Stromal cell of bone marrow (primary cell): ENCODE data around the gene PRKRIP1.
"Not testable (repeated sequence)": the region's sequence is repeated elsewhere in the genome, so short reads cannot be mapped to it uniquely, and the experiment has no call there.

ENCODE experiments used
- DNase-seq: peaks from one replicate; pipeline ENCODE4 v3.0.0-alpha.2; 2012; ENCODE audit warnings: low read depth

The PRKRIP1 gene

GRCh38 chr7:102457352-102457924 is 61.3 kb downstream of the PRKRIP1 start:
- DNase-seq, result no peak

GRCh38 chr7:102459221-102459844 is 63.2 kb downstream of the PRKRIP1 start:
- DNase-seq, result no peak

- no peak for DNase-seq
Measured at GRCh38 chr7:102460467-102460866, 64.3 kb downstream of the PRKRIP1 start.

- no peak for DNase-seq
Measured at GRCh38 chr7:102463841-102464576, 67.8 kb downstream of the PRKRIP1 start.

GRCh38 chr7:102464577-102465280 is 68.6 kb downstream of the PRKRIP1 start, which contains the start of the genes ALKBH4 and LRWD1:
TSS of gene ALKBH4 (minus strand) at chr7:102464863. CDS start at chr7:102464836, 27 bp downstream.
TSS of gene LRWD1 (plus strand) at chr7:102464984. CDS start at chr7:102465081, 97 bp downstream.
- DNase-seq, result peak; percentile 82

GRCh38 chr7:102466097-102466496 is 69.9 kb downstream of the PRKRIP1 start:
- DNase-seq, result no peak

- DNase-seq, result no peak
Measured at GRCh38 chr7:102467581-102468477, 71.7 kb downstream of the PRKRIP1 start.

- no peak for DNase-seq
Measured at GRCh38 chr7:102468478-102469350, 72.6 kb downstream of the PRKRIP1 start.

GRCh38 chr7:102469351-102469971 is 73.3 kb downstream of the PRKRIP1 start:
- no peak for DNase-seq

- no peak for DNase-seq
Measured at GRCh38 chr7:102469972-102470825, 74.0 kb downstream of the PRKRIP1 start.

GRCh38 chr7:102471791-102472125 is 75.6 kb downstream of the PRKRIP1 start:
- DNase-seq, result no peak

GRCh38 chr7:102472126-102473041 is 76.2 kb downstream of the PRKRIP1 start:
- no peak for DNase-seq

GRCh38 chr7:102473271-102473991 is 77.3 kb downstream of the PRKRIP1 start:
- DNase-seq, result no peak

GRCh38 chr7:102474116-102474515 is 78.0 kb downstream of the PRKRIP1 start:
- not testable (repeated sequence) for DNase-seq

- DNase-seq, result not testable (repeated sequence)
Measured at GRCh38 chr7:102474736-102475435, 78.7 kb downstream of the PRKRIP1 start.
